IMR-90 (cell line): Measurements from ENCODE around the gene PDE4B. TPM values are rescaled to one million over a fixed set of nuclear protein-coding genes. Genes with fewer than 3 reads are reported as not detected.

ENCODE experiments used
- ATAC-seq: fragments of 200-7000 bp; cut with Tn5 transposase; 2 replicates; pipeline ENCODE4 v1.9.1; 2020; ENCODE audit warnings: low read depth, mild to moderate bottlenecking, moderate library complexity
- BruUV-seq: library from RNA; stranded (reverse); fragments of 400-500 nt; replicated peaks from 2 replicates; lab custom pipeline; 2021; lab: Mats Ljungman, UMichigan
- CTCF ChIA-PET: fragments of 300-600 bp; formaldehyde crosslinking; extraction: SDS; loops from one replicate; lab custom pipeline; 2021; ENCODE audit warnings: antibody characterized with exemption; lab: Yijun Ruan, JAX
- POLR2A ChIA-PET: fragments of 300-600 bp; sonication (Branson Sonifier 250); formaldehyde crosslinking; loops from one replicate; lab custom pipeline; 2022; ENCODE audit warnings: antibody characterized with exemption; ENCODE audit not compliant: unreplicated experiment; lab: Charles Lee
- DNase-seq: peaks from one replicate; pipeline ENCODE4 v3.0.0; 2013
- H2AFZ ChIP-seq: replicated peaks from 2 replicates; pipeline ENCODE3; 2013; ENCODE audit warnings: low read length, mild to moderate bottlenecking; ENCODE audit not compliant: poor library complexity
- H2AK5ac ChIP-seq: 2 replicates; pipeline ENCODE4 v1.6.1; 2013; ENCODE audit warnings: low read depth, low read length, inconsistent platforms
- H2AK9ac ChIP-seq: replicated peaks from 2 replicates; pipeline ENCODE3; 2013; ENCODE audit warnings: mild to moderate bottlenecking, low read depth, low read length, moderate library complexity; ENCODE audit not compliant: poor library complexity
- H2BK120ac ChIP-seq: 2 replicates; pipeline ENCODE4 v1.6.1; 2013; ENCODE audit warnings: low read depth, low read length, inconsistent platforms
- H2BK15ac ChIP-seq: 3 replicates; pipeline ENCODE4 v1.6.1; 2013; ENCODE audit warnings: low read depth, low read length, inconsistent platforms
- H2BK20ac ChIP-seq: 2 replicates; pipeline ENCODE4 v1.6.1; 2013; ENCODE audit warnings: low read depth, mild to moderate bottlenecking, inconsistent platforms, low read length, moderate library complexity
- H2BK5ac ChIP-seq: 2 replicates; pipeline ENCODE4 v1.6.1; 2013; ENCODE audit warnings: mild to moderate bottlenecking, low read depth, low read length, inconsistent platforms; ENCODE audit not compliant: poor library complexity, severe bottlenecking
- H3K14ac ChIP-seq: replicated peaks from 2 replicates; pipeline ENCODE4 v1.6.1; 2013; ENCODE audit warnings: low read depth, low read length, inconsistent platforms
- H3K18ac ChIP-seq: 2 replicates; pipeline ENCODE4 v1.6.1; 2013; ENCODE audit warnings: low read depth, low read length, control low read depth
- H3K23ac ChIP-seq: 2 replicates; pipeline ENCODE4 v1.6.1; 2013; ENCODE audit warnings: low read depth, low read length, inconsistent platforms
- H3K27ac ChIP-seq: 2 replicates; pipeline ENCODE4 v1.5.1; 2013; ENCODE audit warnings: mild to moderate bottlenecking, control low read depth, low read length; ENCODE audit not compliant: insufficient read depth
- H3K27me3 ChIP-seq: 2 replicates; pipeline ENCODE4 v1.6.1; 2013; ENCODE audit warnings: low read length; ENCODE audit not compliant: control insufficient read depth, insufficient read depth
- H3K36me3 ChIP-seq: 2 replicates; pipeline ENCODE4 v1.6.1; 2013; ENCODE audit warnings: low read length, mixed read lengths; ENCODE audit not compliant: control insufficient read depth, insufficient read depth
- H3K4ac ChIP-seq: 2 replicates; pipeline ENCODE4 v1.6.1; 2013; ENCODE audit warnings: low read depth, low read length, inconsistent platforms
- H3K4me1 ChIP-seq: 2 replicates; pipeline ENCODE4 v1.6.1; 2013; ENCODE audit warnings: low read length, mixed read lengths; ENCODE audit not compliant: control insufficient read depth, insufficient read depth
- H3K4me2 ChIP-seq: 2 replicates; pipeline ENCODE4 v1.6.1; 2013; ENCODE audit warnings: low read depth, mild to moderate bottlenecking, control low read depth, low read length, moderate library complexity
- H3K4me3 ChIP-seq: 2 replicates; pipeline ENCODE4 v1.5.1; 2013; ENCODE audit warnings: low read depth, mild to moderate bottlenecking, control low read depth, low read length, moderate library complexity; ENCODE audit not compliant: insufficient read depth
- H3K56ac ChIP-seq: 2 replicates; pipeline ENCODE4 v1.6.1; 2013; ENCODE audit warnings: low read length, inconsistent platforms; ENCODE audit not compliant: insufficient read depth; ENCODE audit errors: extremely low read depth
- H3K79me1 ChIP-seq, 2 experiments: 2 replicates each; pipeline ENCODE4 v1.6.1; 2013; ENCODE audit warnings: low read length in 2 of 2, inconsistent platforms in 1 of 2, low read depth in 1 of 2
- H3K9ac ChIP-seq: 2 replicates; pipeline ENCODE4 v1.6.1; 2013; ENCODE audit warnings: low read depth, low read length, control low read depth
- H3K9me1 ChIP-seq: 2 replicates; pipeline ENCODE4 v1.6.1; 2013; ENCODE audit warnings: low read length, inconsistent platforms; ENCODE audit not compliant: insufficient read depth
- H3K9me3 ChIP-seq: 2 replicates; pipeline ENCODE4 v1.6.1; 2013; ENCODE audit warnings: low read length; ENCODE audit not compliant: control insufficient read depth, insufficient read depth
- H4K20me1 ChIP-seq: 2 replicates; pipeline ENCODE4 v1.6.1; 2013; ENCODE audit warnings: low read length, inconsistent platforms; ENCODE audit not compliant: insufficient read depth
- H4K5ac ChIP-seq: 2 replicates; pipeline ENCODE4 v1.6.1; 2013; ENCODE audit warnings: mild to moderate bottlenecking, low read depth, low read length, control low read depth
- H4K8ac ChIP-seq, 2 experiments: 2 replicates each; pipeline ENCODE4 v1.6.1; 2013; ENCODE audit warnings: low read depth in 2 of 2, low read length in 2 of 2, control low read depth in 1 of 2, inconsistent platforms in 1 of 2
- H4K91ac ChIP-seq: 2 replicates; pipeline ENCODE4 v1.6.1; 2013; ENCODE audit warnings: low read depth, low read length, inconsistent platforms; ENCODE audit not compliant: insufficient read depth
- CEBPB ChIP-seq: IDR thresholded peaks from 2 replicates; pipeline ENCODE4 v1.6.1; 2012; ENCODE audit warnings: low read depth, low read length, improper control_type of control experiment
- ELK1 ChIP-seq: fragments of 150-350 bp; IDR thresholded peaks from 2 replicates; pipeline ENCODE4 v1.6.1; 2016; ENCODE audit warnings: low read depth, mild to moderate bottlenecking, low read length, moderate library complexity, borderline replicate concordance
- MAZ ChIP-seq: IDR thresholded peaks from 2 replicates; pipeline ENCODE4 v1.6.1; 2012; ENCODE audit warnings: low read depth, mild to moderate bottlenecking, low read length, improper control_type of control experiment, moderate library complexity, borderline replicate concordance
- NFE2L2 ChIP-seq: fragments of 150-350 bp; IDR thresholded peaks from 2 replicates; pipeline ENCODE4 v1.6.1; 2016; ENCODE audit warnings: low read depth, mild to moderate bottlenecking, low read length
- RAD21 ChIP-seq: IDR thresholded peaks from 2 replicates; pipeline ENCODE4 v1.6.1; 2012; ENCODE audit warnings: low read length, improper control_type of control experiment
- WGBS, 2 experiments: methylation state at CpG; one replicate each; pipeline versions ENCODE4 v1.1.5 to v1.1.7; 2013; ENCODE audit warnings: missing lambda C conversion rate in 2 of 2; ENCODE audit not compliant: insufficient read length in 1 of 2; ENCODE audit errors: extremely low coverage in 2 of 2; 5-methylcytosine and 5-hydroxymethylcytosine counted together
- dilution Hi-C: fragments of 300-500 bp; cut with HindIII; formaldehyde crosslinking; loops from one replicate; pipeline ENCODE4 v1.14.3; 2018; ENCODE audit warnings: low sequenced_read_pairs; ENCODE audit not compliant: unreplicated experiment
- in situ Hi-C: fragments of 300-500 bp; cut with MboI; formaldehyde crosslinking; loops from 3 replicates; pipeline ENCODE4 v1.14.3; 2019; ENCODE audit warnings: low sequenced_read_pairs, inconsistent platforms, mixed read lengths
- intact Hi-C: fragments of 100-400 bp; cut with micrococcal nuclease; formaldehyde crosslinking; loops from 2 replicates; pipeline ENCODE4 v1.10.0; 2022
- polyA plus RNA-seq, 3 experiments: library from polyadenylated mRNA; depleted of rRNA; stranded (reverse); fragments of >200 nt; gene quantifications; 2 replicates each; pipeline ENCODE4 v1.2.3, GENCODE V29; 2012; ENCODE audit warnings: low replicate concordance in 1 of 3
- total RNA-seq: library from RNA; depleted of rRNA; stranded (reverse); fragments of >200 nt; gene quantifications from 2 replicates; pipeline ENCODE4 v1.2.3, GENCODE V29; 2012

Gene PDE4B
- total and polyA plus RNA-seq, 2 of the 4 experiments (the other 2 are of a cell fraction): 5.8 to 21.3 TPM

- Histone ChIP-seq H2BK5ac (no peak overlapping the region), H3K9ac (no peak overlapping the region), H2AFZ (no peak overlapping the region), H3K9me1 (0 out of 2 replicates have a peak, but pooled peaks cover 3% of the 10 kb centered on the region), H2AK5ac (no peak overlapping the region), H3K4ac (no peak overlapping the region), H4K20me1 (no peaks in the 10 kb centered on the region), H3K18ac (no peak overlapping the region), H3K56ac (no peak overlapping the region), H2BK15ac (no peak overlapping the region), H3K4me3 (no peak overlapping the region), H2BK120ac (no peak overlapping the region), H3K79me1 (no peaks in the 10 kb centered on the region), H3K4me2 (no peak overlapping the region), H2AK9ac (no peak overlapping the region), H3K27ac (no peak overlapping the region), H3K4me1 (no peaks in the 10 kb centered on the region; the same call in 1 of the 2 replicates), H2BK20ac (no peak overlapping the region), H4K91ac (no peak overlapping the region), H3K23ac (no peak overlapping the region), H4K5ac (no peak overlapping the region), H3K27me3 (no peaks in the 10 kb centered on the region), H3K36me3 (no peaks in the 10 kb centered on the region), H3K9me3 (no peaks in the 10 kb centered on the region), H3K14ac (no peak overlapping the region), H4K8ac (no peak overlapping the region)
- in situ Hi-C loops (no loop called here), dilution Hi-C loops (no loop called here), intact Hi-C loops (no loop called here)
- BruUV-seq: no TSS peak
- WGBS, 2 experiments: no CpG with 5 or more reads among the region's 2 CpGs
- ATAC-seq (no peak), DNase-seq (no peak)
- ChIA-PET CTCF (interaction anchor here (0.6 to 1.0 kb wide), 2 partner anchors 142 to 1619 kb away, joined by 3 to 4 read pairs; no protein-coding TSS in a partner anchor), POLR2A (no interaction called here)
- TF ChIP-seq ELK1 (no peak), RAD21 (no peak), MAZ (no peak), CEBPB (no peak), NFE2L2 (no peak)
Measured at GRCh38 chr1:66303646-66304045, 511.0 kb downstream of the PDE4B start.
